Common myeloid progenitor, CD34-positive (primary cell): ENCODE data around the gene UBE2S.
A peak's percentile ranks its signal among the peaks of the same experiment; 100 is the strongest.

Source experiments
- CTCF ChIA-PET: fragments of 350-600 bp; sonication (Branson Sonifier 250); formaldehyde crosslinking; loops from one replicate; lab custom pipeline; 2021; ENCODE audit warnings: antibody characterized with exemption; lab: Charles Lee
- POLR2A ChIA-PET: fragments of 350-600 bp; sonication (Branson Sonifier 250); formaldehyde crosslinking; loops from one replicate; lab custom pipeline; 2021; ENCODE audit warnings: antibody characterized with exemption; lab: Charles Lee
- DNase-seq, 3 donors: peaks; one replicate each; pipeline versions ENCODE4 v3.0.0 to v3.0.0-alpha.2; 2013
- H3K27ac ChIP-seq, 2 experiments: 1 replicate in 1 of 2; 2 replicates in 1 of 2; pipeline ENCODE4 v1.7.0; 2013; ENCODE audit warnings: inconsistent platforms in 2 of 2, low read length in 2 of 2, mild to moderate bottlenecking in 2 of 2, low read depth in 1 of 2, moderate library complexity in 1 of 2; ENCODE audit not compliant: severe bottlenecking in 2 of 2, insufficient read depth in 1 of 2, poor library complexity in 1 of 2
- H3K27me3 ChIP-seq, 5 experiments: replicated peaks in 2 of 5; 1 replicate in 3 of 5; 2 replicates in 2 of 5; pipeline versions ENCODE4 v1.6.1 to v1.7.0; 2013; ENCODE audit warnings: low read length in 4 of 5, mild to moderate bottlenecking in 2 of 5, moderate library complexity in 2 of 5, inconsistent platforms in 1 of 5; ENCODE audit not compliant: insufficient read depth in 5 of 5, control insufficient read depth in 4 of 5
- H3K36me3 ChIP-seq, 4 experiments: 1 replicate in 2 of 4; 2 replicates in 2 of 4; pipeline versions ENCODE4 v1.6.1 to v1.7.0; 2013; ENCODE audit warnings: low read length in 3 of 4, control low read depth in 1 of 4, mild to moderate bottlenecking in 1 of 4; ENCODE audit not compliant: control insufficient read depth in 4 of 4, insufficient read depth in 4 of 4
- H3K4me1 ChIP-seq, 4 experiments: 1 replicate in 3 of 4; 2 replicates in 1 of 4; pipeline versions ENCODE4 v1.6.1 to v1.7.1; 2013; ENCODE audit warnings: low read length in 3 of 4, mild to moderate bottlenecking in 3 of 4, control low read depth in 1 of 4, inconsistent platforms in 1 of 4, moderate library complexity in 1 of 4; ENCODE audit not compliant: control insufficient read depth in 4 of 4, insufficient read depth in 4 of 4; ENCODE audit errors: control extremely low read depth in 1 of 4
- H3K4me3 ChIP-seq, 7 experiments: 1 replicate in 4 of 7; 2 replicates in 3 of 7; pipeline versions ENCODE4 v1.5.1 to v1.7.0; 2013; ENCODE audit warnings: mild to moderate bottlenecking in 7 of 7, low read length in 6 of 7, moderate library complexity in 6 of 7, inconsistent platforms in 2 of 7, low read depth in 2 of 7, control low read depth in 1 of 7; ENCODE audit not compliant: insufficient read depth in 4 of 7, control insufficient read depth in 1 of 7; ENCODE audit errors: extremely low read depth in 1 of 7
- H3K9me3 ChIP-seq, 5 experiments: 1 replicate in 4 of 5; 2 replicates in 1 of 5; pipeline versions ENCODE4 v1.6.1 to v1.7.1; 2013; ENCODE audit warnings: low read length in 4 of 5, mild to moderate bottlenecking in 2 of 5, inconsistent platforms in 1 of 5, low read depth in 1 of 5, moderate library complexity in 1 of 5; ENCODE audit not compliant: control insufficient read depth in 4 of 5, insufficient read depth in 2 of 5; ENCODE audit errors: control extremely low read depth in 1 of 5
- WGBS: methylation state at CpG from one replicate; pipeline ENCODE4 v1.1.5; 2013; ENCODE audit not compliant: insufficient coverage; 5-methylcytosine and 5-hydroxymethylcytosine counted together

The UBE2S gene

GRCh38 chr19:55444646-55445045 is 37.1 kb upstream of the UBE2S start:
- Histone ChIP-seq H3K9me3 (no peaks in the 10 kb centered on the region), H3K27me3 (peaks cover 3 to 94% (median 39%) of the 10 kb centered on the region in 5 experiments), H3K4me1 (peaks cover 0 to 34% (median 28%) of the 10 kb centered on the region in 4 experiments), H3K27ac (no peak overlapping the region), H3K4me3 (no peak overlapping the region), H3K36me3 (no peaks in the 10 kb centered on the region)
- ChIA-PET POLR2A (no interaction called here), CTCF (interaction anchor here (0.6 kb wide), 1 partner anchor 8 kb away, joined by 3 read pairs; no protein-coding TSS in a partner anchor)
- no peak for DNase-seq
- 34% methylated on average over 9 of the region's 11 CpGs for WGBS

GRCh38 chr19:55443824-55444480 is 36.4 kb upstream of the UBE2S start:
- peaks cover 3 to 94% (median 41%) of the 10 kb centered on the region in 5 experiments for H3K27me3 ChIP-seq
- 30% methylated on average over 13 of the region's 18 CpGs for WGBS
- POLR2A ChIA-PET: no interaction called here

GRCh38 chr19:55443045-55443823 is 35.6 kb upstream of the UBE2S start, which contains the start of gene SHISA7:
Gene SHISA7, minus strand, starts transcription at chr19:55443300. Its CDS starts 437 bp downstream, at chr19:55442863.
- DNase-seq: peak; percentile 40 to 72 (median 60)
- WGBS: under 1% methylated on average over 32 of the region's 43 CpGs
- ChIA-PET CTCF (interaction anchor here (1.0 to 1.1 kb wide), 3 partner anchors 10 to 25 kb away, joined by 3 read pairs; no protein-coding TSS in a partner anchor), POLR2A (interaction anchor here (1.8 kb wide), 1 partner anchor 36 kb away, joined by 7 read pairs; the partner anchor contains the start of gene UBE2S)
- Histone ChIP-seq H3K4me1 (peaks cover 0 to 34% (median 28%) of the 10 kb centered on the region in 4 experiments), H3K27me3 (peaks cover 3 to 96% (median 48%) of the 10 kb centered on the region in 5 experiments), H3K9me3 (no peaks in the 10 kb centered on the region), H3K4me3 (peak within 1 kb of the TSS in 2 of 7 experiments; percentile 8 to 23), H3K36me3 (no peaks in the 10 kb centered on the region), H3K27ac (no peak within 1 kb of the TSS)

More at GRCh38 chr19:55443824-55444480, 36.4 kb upstream of the UBE2S start:
- H3K4me3 ChIP-seq: no peak overlapping the region
- peaks cover 0 to 34% (median 28%) of the 10 kb centered on the region in 4 experiments for H3K4me1 ChIP-seq
- peak; percentile 50 to 88 (median 78) for DNase-seq
- H3K27ac ChIP-seq: no peak overlapping the region
- no peaks in the 10 kb centered on the region for H3K9me3 ChIP-seq
- H3K36me3 ChIP-seq: no peaks in the 10 kb centered on the region
- CTCF ChIA-PET: interaction anchor here (0.6 to 1.1 kb wide), 4 partner anchors 9 to 24 kb away, joined by 3 read pairs; no protein-coding TSS in a partner anchor

DNA sequence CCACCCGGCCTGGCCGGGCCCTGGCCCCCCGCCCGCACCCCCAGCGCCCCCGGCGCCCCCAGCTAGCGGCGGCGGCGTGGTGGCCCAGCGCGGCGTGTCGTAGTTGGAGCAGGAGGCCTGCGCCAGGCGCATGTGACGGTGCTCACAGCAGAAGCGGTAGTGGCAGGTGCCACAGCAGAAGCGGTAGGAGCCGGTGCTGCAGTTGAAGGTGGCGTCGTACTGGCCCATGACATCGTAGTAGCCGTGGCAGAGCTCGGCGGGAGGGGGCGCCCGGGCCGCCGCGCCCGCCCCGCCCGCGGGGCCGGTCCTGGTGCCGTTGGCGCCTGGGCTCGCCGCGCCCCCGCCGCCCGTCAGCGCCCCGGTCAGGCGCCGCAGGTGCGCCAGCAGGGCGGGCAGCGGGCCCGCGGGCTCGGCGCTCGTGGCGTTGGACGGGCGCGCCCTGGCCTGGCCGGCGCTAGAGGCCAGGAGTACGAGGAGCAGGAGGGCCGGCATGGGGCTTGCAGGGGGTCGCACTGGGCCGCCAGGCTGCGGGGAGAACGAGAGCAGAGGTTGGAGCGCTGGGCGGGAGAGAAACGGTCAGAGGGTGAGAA is 34.9 kb upstream of the UBE2S start:
- Histone ChIP-seq H3K27ac (no peak overlapping the region), H3K9me3 (no peaks in the 10 kb centered on the region), H3K36me3 (no peaks in the 10 kb centered on the region), H3K4me3 (no peak overlapping the region), H3K4me1 (peaks cover 0 to 34% (median 28%) of the 10 kb centered on the region in 4 experiments), H3K27me3 (peaks cover 3 to 95% (median 49%) of the 10 kb centered on the region in 5 experiments)
- POLR2A ChIA-PET: interaction anchor here (1.8 kb wide), 1 partner anchor 35 kb away, joined by 7 read pairs; the partner anchor contains the start of gene UBE2S
- 1% methylated on average over 53 of the region's 72 CpGs for WGBS
- CTCF ChIA-PET: no interaction called here
- DNase-seq: peak in 2 of 3 donors; percentile 70 to 77

GRCh38 chr19:55441692-55442321 is 34.2 kb upstream of the UBE2S start:
- no peak overlapping the region for H3K27ac ChIP-seq
- H3K4me1 ChIP-seq: peaks cover 0 to 34% (median 28%) of the 10 kb centered on the region in 4 experiments
- no peak overlapping the region for H3K4me3 ChIP-seq
- ChIA-PET CTCF (no interaction called here), POLR2A (interaction anchor here (1.8 kb wide), 1 partner anchor 34 kb away, joined by 7 read pairs; the partner anchor contains the start of gene UBE2S)
- no peaks in the 10 kb centered on the region for H3K36me3 ChIP-seq
- 2% methylated on average over 38 of the region's 39 CpGs for WGBS
- H3K27me3 ChIP-seq: peaks cover 3 to 94% (median 52%) of the 10 kb centered on the region in 5 experiments
- no peaks in the 10 kb centered on the region for H3K9me3 ChIP-seq
- DNase-seq: no peak

- ChIA-PET POLR2A (no interaction called here), CTCF (no interaction called here)
- H3K27me3 ChIP-seq: peaks cover 3 to 93% (median 52%) of the 10 kb centered on the region in 5 experiments
- peaks cover 0 to 34% (median 28%) of the 10 kb centered on the region in 4 experiments for H3K4me1 ChIP-seq
- peak; percentile 46 to 83 (median 80) for DNase-seq
- H3K9me3 ChIP-seq: no peaks in the 10 kb centered on the region
- no peaks in the 10 kb centered on the region for H3K36me3 ChIP-seq
- WGBS: 1% methylated on average over 20 of the region's 21 CpGs
- H3K4me3 ChIP-seq: no peak overlapping the region
- no peak overlapping the region for H3K27ac ChIP-seq
These were observed 33.7 kb upstream of the UBE2S start for GRCh38 chr19:55441319-55441691.
